Sciatic nerve (tissue), 2 donors: ENCODE data around the gene CDY1. TPM values are rescaled to one million over a fixed set of nuclear protein-coding genes. Genes with fewer than 3 reads are reported as not detected.
"Not testable (repeated sequence)": the region's sequence is repeated elsewhere in the genome, so short reads cannot be mapped to it uniquely, and the experiment has no call there.

Experiments used
- ATAC-seq: fragments of 200-7000 bp; cut with Tn5 transposase; one replicate; pipeline ENCODE4 v1.9.1; 2020; ENCODE audit warnings: mild to moderate bottlenecking, moderate library complexity
- DNase-seq: peaks from one replicate; pipeline ENCODE4 v3.0.0-alpha.2; 2020; ENCODE audit warnings: low spot score
- intact Hi-C: fragments of 100-400 bp; cut with DNase I; formaldehyde crosslinking; loops from one replicate; pipeline ENCODE4 v1.14.2; 2022
- total RNA-seq: library from RNA; stranded (reverse); fragmentation: NEBNext Ultra II Directional; extraction: Animal tissue kit (Norgen Biotek cat#: 25700); gene quantifications from one replicate; pipeline ENCODE4 v1.2.1, GENCODE V29; 2021
- donor health status: DM: no; HTN: no; CAD: no.
- donor health status: DM: no; HTN: no; CAD: no.

CDY1 gene, protein sequence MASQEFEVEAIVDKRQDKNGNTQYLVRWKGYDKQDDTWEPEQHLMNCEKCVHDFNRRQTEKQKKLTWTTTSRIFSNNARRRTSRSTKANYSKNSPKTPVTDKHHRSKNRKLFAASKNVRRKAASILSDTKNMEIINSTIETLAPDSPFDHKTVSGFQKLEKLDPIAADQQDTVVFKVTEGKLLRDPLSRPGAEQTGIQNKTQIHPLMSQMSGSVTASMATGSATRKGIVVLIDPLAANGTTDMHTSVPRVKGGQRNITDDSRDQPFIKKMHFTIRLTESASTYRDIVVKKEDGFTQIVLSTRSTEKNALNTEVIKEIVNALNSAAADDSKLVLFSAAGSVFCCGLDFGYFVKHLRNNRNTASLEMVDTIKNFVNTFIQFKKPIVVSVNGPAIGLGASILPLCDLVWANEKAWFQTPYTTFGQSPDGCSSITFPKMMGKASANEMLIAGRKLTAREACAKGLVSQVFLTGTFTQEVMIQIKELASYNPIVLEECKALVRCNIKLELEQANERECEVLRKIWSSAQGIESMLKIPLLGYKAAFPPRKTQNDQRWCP
- not detected for total RNA-seq

- ATAC-seq, DNase-seq, intact Hi-C loops: not testable (repeated sequence)
Observed at GRCh38 chrY:25621817-25622216, at the start of gene CDY1. Gene CDY1, plus strand, starts transcription at chrY:25622117. Its CDS starts 326 bp downstream, at chrY:25622443.

DNA sequence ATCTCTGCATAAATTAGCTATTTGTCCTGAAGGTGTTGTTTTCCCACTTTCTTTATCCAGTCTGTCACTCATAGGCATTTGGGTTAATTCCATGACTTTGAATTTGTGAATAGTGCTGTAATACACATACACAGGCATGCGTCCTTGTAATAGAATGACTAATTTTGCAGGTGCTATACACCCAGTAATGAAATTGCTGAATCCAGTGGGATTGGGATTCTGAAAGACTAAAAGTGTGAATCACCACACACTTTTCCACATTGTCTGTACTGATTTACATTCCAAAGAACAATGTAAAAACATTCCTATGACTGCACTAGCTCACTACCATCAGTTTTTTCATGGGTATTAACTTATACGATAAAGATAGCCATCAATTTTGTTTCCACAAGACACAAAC is 28.6 kb upstream of the CDY1 start:
- DNase-seq, ATAC-seq, intact Hi-C loops: not testable (repeated sequence)

DNA sequence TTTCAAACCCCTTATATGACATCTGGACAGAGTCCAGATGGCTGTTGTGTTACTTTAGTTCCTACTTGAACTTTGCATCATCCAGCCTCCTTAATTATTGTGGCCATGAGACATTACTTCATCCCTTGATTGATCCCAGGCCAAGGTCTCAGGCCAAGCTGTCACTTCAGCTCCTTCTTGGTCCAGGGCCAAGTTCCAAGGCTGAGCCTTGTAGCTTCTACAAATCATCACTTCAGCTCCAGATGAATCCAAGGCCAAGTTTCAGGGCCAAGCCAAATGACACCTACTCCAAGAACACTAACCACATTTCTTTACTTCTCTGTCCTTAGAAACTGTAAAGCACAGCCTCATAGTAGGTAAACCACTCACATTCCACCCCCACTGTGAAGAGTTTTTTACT is 1.7 kb upstream of the CDY1 start:
- DNase-seq, ATAC-seq, intact Hi-C loops: not testable (repeated sequence)

DNA sequence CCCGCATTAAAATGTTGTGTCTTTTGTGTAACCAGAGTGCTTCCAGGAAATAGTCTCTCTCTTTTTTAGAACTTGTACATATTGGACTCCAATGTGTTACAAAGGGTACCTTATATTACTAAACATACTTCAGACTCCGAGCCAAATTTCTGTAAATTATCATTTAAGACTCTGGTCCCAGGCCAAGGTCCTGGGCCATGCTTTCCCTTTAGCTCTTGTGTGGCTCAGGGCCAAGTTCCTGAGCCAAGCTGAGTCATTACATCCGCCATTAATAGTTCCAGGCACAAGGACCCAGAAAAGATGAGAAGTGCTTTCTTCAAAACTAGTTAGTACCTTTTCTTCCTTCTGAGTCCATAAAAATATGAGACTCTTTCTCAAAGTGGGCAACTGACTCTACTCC is 4.6 kb downstream of the CDY1 start:
- ATAC-seq, intact Hi-C loops, DNase-seq: not testable (repeated sequence)

DNA sequence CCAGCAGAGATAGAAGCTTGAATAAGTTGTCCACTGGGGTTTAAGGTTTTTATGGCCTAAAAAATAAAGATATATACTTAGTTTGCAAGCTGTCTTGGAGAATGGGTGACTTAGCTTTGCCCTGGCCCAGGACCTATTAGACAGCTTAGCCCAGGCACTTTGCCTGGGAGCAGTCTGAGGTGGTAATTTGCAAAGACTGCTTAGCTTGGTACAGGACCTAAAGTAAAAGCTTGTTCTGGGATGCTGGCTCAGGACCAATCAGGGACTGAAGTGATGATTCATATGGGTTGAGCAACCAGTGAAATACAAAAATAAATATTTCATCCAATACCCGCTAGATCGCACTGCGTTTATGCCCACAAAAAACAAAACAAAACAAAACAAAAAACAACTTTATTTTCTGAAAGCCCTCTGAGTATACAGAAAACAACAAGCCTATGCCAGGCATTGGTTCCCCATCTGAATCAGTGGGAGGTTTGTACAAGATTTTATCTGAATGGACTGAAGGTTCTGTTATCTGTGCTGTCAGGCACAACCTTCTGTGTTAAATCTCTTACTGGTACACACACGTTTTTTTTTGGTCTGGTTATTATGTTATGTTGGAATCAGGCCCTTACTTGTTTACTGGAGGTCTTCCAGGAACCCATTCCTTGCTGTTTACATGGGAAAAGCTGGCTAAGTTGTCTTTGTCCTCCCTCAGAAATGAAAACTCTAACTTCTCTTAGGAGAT is 8.6 kb downstream of the CDY1 start:
- intact Hi-C loops, DNase-seq, ATAC-seq: not testable (repeated sequence)

GRCh38 chrY:25639852-25640251 is 17.9 kb downstream of the CDY1 start:
- intact Hi-C loops: not testable (repeated sequence)

DNA sequence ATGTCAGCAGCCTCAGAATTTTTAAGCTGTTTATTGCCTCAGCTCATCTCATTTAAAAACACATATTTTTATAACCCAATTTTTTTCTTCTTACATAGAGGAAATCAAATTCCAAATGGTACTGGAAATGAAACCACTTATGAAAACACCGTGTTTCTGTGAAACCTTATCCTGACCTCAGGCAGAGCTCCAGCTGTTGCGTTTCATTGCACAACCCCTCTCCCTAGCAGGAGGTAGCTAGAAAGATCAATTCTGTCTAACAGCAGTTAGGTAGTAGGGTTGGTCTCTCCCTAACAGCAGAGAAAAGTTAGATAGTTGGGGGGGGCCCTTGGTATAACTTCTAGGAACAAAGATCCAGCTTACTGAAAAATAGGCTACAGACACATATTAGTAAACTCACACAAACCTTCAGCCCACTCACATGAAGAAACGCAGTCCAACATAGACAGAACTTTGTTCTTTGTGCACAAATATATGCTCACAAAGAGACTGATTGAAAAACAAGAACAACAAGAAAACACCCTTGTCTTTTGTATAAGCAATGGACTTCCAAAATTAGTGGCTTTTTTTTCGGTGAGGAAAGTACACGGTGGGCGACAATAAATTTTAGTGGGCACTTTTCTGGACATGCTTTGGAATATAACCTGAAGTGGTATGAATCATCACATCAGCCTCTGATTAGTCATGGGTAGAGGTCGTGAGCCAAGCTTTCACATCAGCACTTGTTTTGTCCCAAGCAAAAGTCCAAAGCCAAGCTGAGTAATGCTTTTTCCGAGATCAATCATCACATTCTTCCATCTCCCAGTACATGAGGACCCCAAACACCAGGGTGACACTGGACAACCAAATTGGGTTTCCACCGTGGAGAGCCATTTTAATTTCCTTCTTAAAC is 21.4 kb downstream of the CDY1 start:
- DNase-seq, intact Hi-C loops, ATAC-seq: not testable (repeated sequence)

More at GRCh38 chrY:25639852-25640251, 17.9 kb downstream of the CDY1 start:
- DNase-seq, ATAC-seq: not testable (repeated sequence)
